Measurements from ENCODE around the gene L3MBTL2. TPM values are rescaled to one million over a fixed set of nuclear protein-coding genes. Genes with fewer than 3 reads are reported as not detected.
A peak's percentile ranks its signal among the peaks of the same experiment; 100 is the strongest.

Gene L3MBTL2
- total and polyA plus RNA-seq, 2 donors (not counting 1 experiment from before 2014, with no cell fraction given), result 22.5 to 37.3 TPM

DNA sequence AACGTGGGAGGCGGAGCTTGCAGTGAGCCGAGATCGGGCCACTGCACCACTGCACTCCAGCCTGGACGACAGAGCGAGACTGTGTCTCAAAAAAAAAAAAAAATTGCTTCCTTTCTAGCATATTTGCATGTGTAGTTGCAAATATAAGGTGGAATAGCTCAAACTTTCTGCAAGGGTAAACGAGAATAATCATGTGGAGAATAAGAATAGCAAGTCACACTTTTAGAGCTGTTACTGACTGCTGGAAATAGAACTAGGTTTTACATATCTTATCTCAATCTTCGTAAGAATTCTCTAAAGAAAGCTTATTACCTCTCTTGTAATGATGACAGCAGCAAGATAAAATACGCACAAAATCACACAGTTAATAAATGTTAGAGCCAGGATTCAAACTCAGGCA is 1.6 kb downstream of the L3MBTL2 start:
- Histone ChIP-seq H3K36me3 (replicated peaks in 1 of 2; ENCODE audit: control extremely low read depth in 1 of 2, control insufficient read depth in 1 of 2, extremely low read depth in 1 of 2, insufficient read depth in 2 of 2, low read length in 1 of 2) (peaks cover 0 to 15% of the 10 kb centered on the region in 2 experiments), H3K9ac (ENCODE audit: low read length) (no peak overlapping the region), H3K79me2 (ENCODE audit: control insufficient read depth, insufficient read depth, low read length) (peaks cover 30% of the 10 kb centered on the region), H3K4me3 (ENCODE audit: control extremely low read depth in 1 of 5, extremely low read depth in 1 of 5, insufficient read depth in 1 of 5, low read depth in 2 of 5, low read length in 4 of 5) (no peak overlapping the region), H2AFZ (ENCODE audit: insufficient read depth, low read depth, low read length, poor library complexity, severe bottlenecking) (no peak overlapping the region), H3K27ac (ENCODE audit: low read length in 2 of 2) (no peak overlapping the region), H4K20me1 (ENCODE audit: control insufficient read depth, insufficient read depth, low read length, poor library complexity, severe bottlenecking) (no peaks in the 10 kb centered on the region), H3K9me3 (ENCODE audit: control extremely low read depth in 1 of 3, control insufficient read depth in 2 of 3, insufficient read depth in 1 of 3, low read length in 2 of 3) (no peaks in the 10 kb centered on the region), H3K27me3 (replicated peaks in 1 of 4; ENCODE audit: control extremely low read depth in 1 of 4, control insufficient read depth in 3 of 4, insufficient read depth in 4 of 4, low read length in 3 of 4) (peaks cover 0 to 8% (median 0%) of the 10 kb centered on the region in 4 experiments), H3K4me2 (replicated peaks; ENCODE audit: low read depth, low read length, poor library complexity, severe bottlenecking) (no peak overlapping the region), H3K4me1 (ENCODE audit: control insufficient read depth in 2 of 2, insufficient read depth in 2 of 2, low read length in 2 of 2) (peaks cover 9 to 14% of the 10 kb centered on the region in 2 donors)
- intact Hi-C loops (cut with micrococcal nuclease), result loop anchor here (5.0 kb wide), 1 partner anchor 176 kb away; the partner anchor contains the start of gene TEF
- CTCF ChIA-PET, result interaction anchor here (0.6 to 1.0 kb wide), 3 partner anchors 13 to 544 kb away, joined by 3 read pairs; no protein-coding TSS in a partner anchor
- peak overlapping the region; percentile 72 for H3K4me3 Mint-ChIP-seq
- no peak for DNase-seq
- TF ChIP-seq, protein P1, sequence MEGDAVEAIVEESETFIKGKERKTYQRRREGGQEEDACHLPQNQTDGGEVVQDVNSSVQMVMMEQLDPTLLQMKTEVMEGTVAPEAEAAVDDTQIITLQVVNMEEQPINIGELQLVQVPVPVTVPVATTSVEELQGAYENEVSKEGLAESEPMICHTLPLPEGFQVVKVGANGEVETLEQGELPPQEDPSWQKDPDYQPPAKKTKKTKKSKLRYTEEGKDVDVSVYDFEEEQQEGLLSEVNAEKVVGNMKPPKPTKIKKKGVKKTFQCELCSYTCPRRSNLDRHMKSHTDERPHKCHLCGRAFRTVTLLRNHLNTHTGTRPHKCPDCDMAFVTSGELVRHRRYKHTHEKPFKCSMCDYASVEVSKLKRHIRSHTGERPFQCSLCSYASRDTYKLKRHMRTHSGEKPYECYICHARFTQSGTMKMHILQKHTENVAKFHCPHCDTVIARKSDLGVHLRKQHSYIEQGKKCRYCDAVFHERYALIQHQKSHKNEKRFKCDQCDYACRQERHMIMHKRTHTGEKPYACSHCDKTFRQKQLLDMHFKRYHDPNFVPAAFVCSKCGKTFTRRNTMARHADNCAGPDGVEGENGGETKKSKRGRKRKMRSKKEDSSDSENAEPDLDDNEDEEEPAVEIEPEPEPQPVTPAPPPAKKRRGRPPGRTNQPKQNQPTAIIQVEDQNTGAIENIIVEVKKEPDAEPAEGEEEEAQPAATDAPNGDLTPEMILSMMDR (IDR thresholded peaks at IDR 0.05), result no peak
- TF ChIP-seq EZH2 (IDR thresholded peaks at IDR 0.05; ENCODE audit: borderline replicate concordance, insufficient read depth, low read depth, low read length, poor library complexity, severe bottlenecking), result no peak
- POLR2A ChIA-PET, result interaction anchor here (0.7 kb wide), 1 partner anchor 383 kb away, joined by 3 read pairs; the partner anchor contains the start of gene PMM1
- ATAC-seq (ENCODE audit: low read depth), result no peak
- peak overlapping the region; percentile 56 for H3K27ac Mint-ChIP-seq
- peaks cover 28% of the 10 kb centered on the region for H3K4me1 Mint-ChIP-seq
- H3K27me3 Mint-ChIP-seq, result peaks cover 6% of the 10 kb centered on the region
- no peaks in the 10 kb centered on the region for H3K9me3 Mint-ChIP-seq (ENCODE audit: insufficient read depth)
- 80% methylated on average over 1 of the region's 9 CpGs for WGBS (ENCODE audit: insufficient coverage)

DNA sequence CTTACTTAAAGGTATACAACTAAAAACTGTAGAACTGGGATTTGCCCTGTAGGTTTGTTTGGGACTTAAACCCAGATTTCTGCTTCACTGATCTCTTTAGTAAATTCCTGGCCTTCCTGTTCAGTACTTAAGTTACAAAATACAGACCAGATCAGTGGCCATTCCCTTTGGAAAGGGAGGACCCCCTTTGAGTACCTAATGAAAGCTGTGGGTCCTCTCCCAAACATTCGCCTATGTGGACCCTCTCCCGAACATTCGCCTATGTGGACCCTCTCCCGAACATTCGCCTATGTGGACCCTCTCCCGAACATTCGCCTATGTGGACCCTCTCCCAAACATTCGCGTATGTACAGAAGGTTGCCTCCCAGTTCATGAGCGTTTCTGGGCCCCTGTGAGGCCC is 10.3 kb downstream of the L3MBTL2 start:
- H3K4me3 Mint-ChIP-seq, result no peak overlapping the region

More for the DNA sequence above, 10.3 kb downstream of the L3MBTL2 start:
- Histone ChIP-seq H3K27me3 (replicated peaks in 1 of 4; ENCODE audit: control extremely low read depth in 1 of 4, control insufficient read depth in 3 of 4, insufficient read depth in 4 of 4, low read length in 3 of 4) (no peaks in the 10 kb centered on the region), H3K9ac (ENCODE audit: low read length) (no peak overlapping the region), H3K36me3 (replicated peaks in 1 of 2; ENCODE audit: control extremely low read depth in 1 of 2, control insufficient read depth in 1 of 2, extremely low read depth in 1 of 2, insufficient read depth in 2 of 2, low read length in 1 of 2) (peaks cover 0 to 28% of the 10 kb centered on the region in 2 experiments), H3K79me2 (ENCODE audit: control insufficient read depth, insufficient read depth, low read length) (peaks cover 13% of the 10 kb centered on the region), H2AFZ (ENCODE audit: insufficient read depth, low read depth, low read length, poor library complexity, severe bottlenecking) (no peak overlapping the region), H3K9me3 (ENCODE audit: control extremely low read depth in 1 of 3, control insufficient read depth in 2 of 3, insufficient read depth in 1 of 3, low read length in 2 of 3) (no peaks in the 10 kb centered on the region), H3K27ac (ENCODE audit: low read length in 2 of 2) (no peak overlapping the region), H4K20me1 (ENCODE audit: control insufficient read depth, insufficient read depth, low read length, poor library complexity, severe bottlenecking) (no peaks in the 10 kb centered on the region), H3K4me1 (ENCODE audit: control insufficient read depth in 2 of 2, insufficient read depth in 2 of 2, low read length in 2 of 2) (peaks cover 8 to 11% of the 10 kb centered on the region in 2 donors), H3K4me2 (replicated peaks; ENCODE audit: low read depth, low read length, poor library complexity, severe bottlenecking) (no peak overlapping the region), H3K4me3 (ENCODE audit: control extremely low read depth in 1 of 5, extremely low read depth in 1 of 5, insufficient read depth in 1 of 5, low read depth in 2 of 5, low read length in 4 of 5) (no peak overlapping the region)
- 99% methylated on average over 10 of the region's 10 CpGs for WGBS (ENCODE audit: insufficient coverage)
- TF ChIP-seq EZH2 (IDR thresholded peaks at IDR 0.05; ENCODE audit: borderline replicate concordance, insufficient read depth, low read depth, low read length, poor library complexity, severe bottlenecking), result no peak
- TF ChIP-seq, protein P1 (IDR thresholded peaks at IDR 0.05), result no peak
- H3K4me1 Mint-ChIP-seq, result peaks cover 18% of the 10 kb centered on the region
- no peaks in the 10 kb centered on the region for H3K27me3 Mint-ChIP-seq
- no peak overlapping the region for H3K27ac Mint-ChIP-seq
- DNase-seq (no peak), ATAC-seq (ENCODE audit: low read depth) (no peak)
- ChIA-PET CTCF (no interaction called here), POLR2A (no interaction called here)
- no peaks in the 10 kb centered on the region for H3K9me3 Mint-ChIP-seq (ENCODE audit: insufficient read depth)
- intact Hi-C loops (cut with micrococcal nuclease), result no loop called here
